Panc1 (cell line): ENCODE measurements around the gene POLR2C. TPM values are rescaled to one million over a fixed set of nuclear protein-coding genes. Genes with fewer than 3 reads are reported as not detected.
A peak's percentile ranks its signal among the peaks of the same experiment; 100 is the strongest.

Experiments used
- ATAC-seq: fragments of 200-7000 bp; cut with Tn5 transposase; 2 replicates; pipeline ENCODE4 v1.9.1; 2020; ENCODE audit warnings: mild to moderate bottlenecking, moderate library complexity
- BruUV-seq: library from RNA; stranded (reverse); fragments of 400-500 nt; replicated peaks from 2 replicates; lab custom pipeline; 2021; lab: Mats Ljungman, UMichigan
- CTCF ChIA-PET: fragments of 300-600 bp; sonication (Branson Sonifier 250); formaldehyde crosslinking; loops from one replicate; lab custom pipeline; 2022; ENCODE audit warnings: antibody characterized with exemption; lab: Charles Lee
- POLR2A ChIA-PET: fragments of 300-600 bp; sonication (Branson Sonifier 250); formaldehyde crosslinking; loops from one replicate; lab custom pipeline; 2022; ENCODE audit warnings: antibody characterized with exemption; lab: Charles Lee
- DNase-seq: peaks from one replicate; pipeline ENCODE4 v3.0.0-alpha.2; 2010; ENCODE audit warnings: low read depth, low spot score
- H3K27ac ChIP-seq: 2 replicates; pipeline ENCODE4 v1.5.1; 2011; ENCODE audit warnings: mild to moderate bottlenecking, low read length, inconsistent platforms
- H3K27me3 ChIP-seq: fragments of 200-500 bp; sonication (Bioruptor generic); 2 replicates; pipeline ENCODE4 v1.6.0; 2014; ENCODE audit warnings: low read length, inconsistent platforms; ENCODE audit not compliant: control insufficient read depth, insufficient read depth
- H3K36me3 ChIP-seq: fragments of 200-500 bp; sonication (Bioruptor generic); 2 replicates; pipeline ENCODE4 v1.5.1; 2014; ENCODE audit warnings: inconsistent platforms, mild to moderate bottlenecking, low read length, moderate library complexity; ENCODE audit not compliant: control insufficient read depth, insufficient read depth
- H3K4me1 ChIP-seq: 2 replicates; pipeline ENCODE4 v1.5.1; 2011; ENCODE audit warnings: inconsistent platforms, mild to moderate bottlenecking, low read length, moderate library complexity; ENCODE audit not compliant: control insufficient read depth, insufficient read depth
- H3K4me3 ChIP-seq, 2 experiments: 2 replicates each; pipeline ENCODE4 v1.5.1; 2011 to 2012; ENCODE audit warnings: low read depth in 2 of 2, low read length in 2 of 2, mild to moderate bottlenecking in 2 of 2, inconsistent platforms in 1 of 2, moderate library complexity in 1 of 2
- H3K9me3 ChIP-seq: fragments of 200-500 bp; sonication (Bioruptor generic); 2 replicates; pipeline ENCODE4 v1.5.1; 2014; ENCODE audit warnings: low read depth, mild to moderate bottlenecking, inconsistent platforms, low read length, moderate library complexity; ENCODE audit not compliant: control insufficient read depth, insufficient read depth
- CTCF ChIP-seq: fragments of 450-650 bp; IDR thresholded peaks from 2 replicates; pipeline ENCODE4 v1.5.1; 2017; ENCODE audit warnings: mild to moderate bottlenecking
- TCF7L2 ChIP-seq: IDR thresholded peaks from 2 replicates; pipeline ENCODE4 v1.6.1; 2011; ENCODE audit warnings: mild to moderate bottlenecking, low read depth, low read length, inconsistent platforms
- in situ Hi-C: cut with HindIII; loops from 2 replicates; pipeline ENCODE4 v1.10.0; 2016; ENCODE audit warnings: low sequenced_read_pairs, low pct_unique_long_range_greater_than_20kb
- intact Hi-C: fragments of 100-400 bp; cut with micrococcal nuclease; formaldehyde crosslinking; loops from one replicate; pipeline ENCODE4 v1.10.0; 2022; ENCODE audit not compliant: unreplicated experiment
- total RNA-seq: library from RNA; stranded (reverse); gene quantifications from one replicate; pipeline ENCODE4 v1.2.1, GENCODE V29; 2021; ENCODE audit not compliant: unreplicated experiment

The POLR2C gene
- total RNA-seq, 1 experiment from 2014 or later, result 53.9 TPM

- ChIA-PET POLR2A (no interaction called here), CTCF (interaction anchor here (0.7 kb wide), 1 partner anchor 73 kb away, joined by 3 read pairs; the partner anchor contains the start of genes CIAPIN1 and COQ9)
- H3K4me1 ChIP-seq, result no peaks in the 10 kb centered on the region
- intact Hi-C loops, result loop anchor here (5.0 to 10.0 kb wide), 3 partner anchors 55 to 218 kb away; partner anchors contain the start of gene POLR2C
- no peaks in the 10 kb centered on the region for H3K36me3 ChIP-seq
- H3K9me3 ChIP-seq, result no peaks in the 10 kb centered on the region
- no peaks in the 10 kb centered on the region for H3K27me3 ChIP-seq
- no peak overlapping the region for H3K4me3 ChIP-seq
- in situ Hi-C loops, result no loop called here
- TF ChIP-seq CTCF, result peak; percentile 93
- no peak for TF ChIP-seq TCF7L2
- no peak overlapping the region for H3K27ac ChIP-seq
- ATAC-seq, result peak; percentile 93
- BruUV-seq, result no TSS peak
- peak; percentile 36 for DNase-seq
Measured at GRCh38 chr16:57519796-57520360, 57.4 kb downstream of the POLR2C start.

Other genes starting within 250 kb of the POLR2C start
- 47.7 TPM for gene ARL2BP, start 217.4 kb upstream of the POLR2C start, total RNA-seq
- 0.72 TPM for gene PLLP, start 178.0 kb upstream of the POLR2C start, total RNA-seq
- gene CCL22, start 103.9 kb upstream of the POLR2C start, total RNA-seq, result 0.39 TPM
- 21.8 TPM for gene CX3CL1, start 90.2 kb upstream of the POLR2C start, total RNA-seq
- not detected for gene CCL17, start 57.9 kb upstream of the POLR2C start, total RNA-seq
- gene CIAPIN1, start 15.3 kb upstream of the POLR2C start, total RNA-seq, result 64.0 TPM
- gene COQ9, start 15.2 kb upstream of the POLR2C start, total RNA-seq, result 48.5 TPM
- 6.8 TPM for gene DOK4, start 23.8 kb downstream of the POLR2C start, total RNA-seq
- gene CCDC102A, start 73.9 kb downstream of the POLR2C start, total RNA-seq, result 12.9 TPM
- gene ADGRG5, start 80.0 kb downstream of the POLR2C start, total RNA-seq, result not detected
- 13.1 TPM for gene ADGRG1, start 166.0 kb downstream of the POLR2C start, total RNA-seq
- gene ADGRG3, start 205.6 kb downstream of the POLR2C start, total RNA-seq, result not detected
- not detected for gene DRC7, start 232.1 kb downstream of the POLR2C start, total RNA-seq